Activated T-cell treated with anti-CD3 and anti-CD28 coated beads, Interleukin-2, amount 50 U/mL, for 72 hours (primary cell): ENCODE data around the gene SMLR1. TPM values are rescaled to one million over a fixed set of nuclear protein-coding genes. Genes with fewer than 3 reads are reported as not detected.
A peak's percentile ranks its signal among the peaks of the same experiment; 100 is the strongest.

Experiments used
- ATAC-seq, 2 donors: fragments of 150-1000 bp; cut with Tn5 transposase; replicated peaks in 1 of 2; 2 replicates each; pipeline ENCODE4 v1.10.0; 2021; ENCODE audit warnings: moderate library complexity in 2 of 2, mild to moderate bottlenecking in 1 of 2
- DNase-seq, 2 donors: peaks; one replicate each; pipeline ENCODE4 v3.0.0; 2021 to 2022; ENCODE audit warnings: mixed read lengths in 1 of 2
- H3K27ac Mint-ChIP-seq: one replicate; pipeline ENCODE4 v1.8.0; 2022; ENCODE audit warnings: mild to moderate bottlenecking, moderate library complexity, mixed read lengths
- H3K27me3 Mint-ChIP-seq: one replicate; pipeline ENCODE4 v1.8.0; 2022; ENCODE audit warnings: low read depth, mixed read lengths
- H3K36me3 Mint-ChIP-seq, 2 donors: one replicate each; pipeline ENCODE4 v1.8.0; 2022; ENCODE audit warnings: mixed read lengths in 2 of 2, mild to moderate bottlenecking in 1 of 2; ENCODE audit not compliant: insufficient read depth in 2 of 2
- H3K4me1 Mint-ChIP-seq: one replicate; pipeline ENCODE4 v1.8.0; 2022; ENCODE audit warnings: low read depth, mixed read lengths
- H3K4me3 Mint-ChIP-seq, 2 donors: one replicate each; pipeline ENCODE4 v1.8.0; 2022; ENCODE audit warnings: mild to moderate bottlenecking in 2 of 2, mixed read lengths in 2 of 2, moderate library complexity in 2 of 2
- H3K9me3 Mint-ChIP-seq, 2 donors: one replicate each; pipeline ENCODE4 v1.8.0; 2022; ENCODE audit warnings: mixed read lengths in 2 of 2
- total RNA-seq, 2 donors: library from RNA; stranded (reverse); gene quantifications; one replicate each; pipeline ENCODE4 v1.2.3, GENCODE V29; 2022

Gene SMLR1
- not detected for total RNA-seq

- Mint-ChIP-seq H3K27me3 (no peaks in the 10 kb centered on the region), H3K4me1 (peaks cover 9% of the 10 kb centered on the region), H3K27ac (no peak within 1 kb of the TSS), H3K9me3 (no peaks in the 10 kb centered on the region), H3K36me3 (no peaks in the 10 kb centered on the region), H3K4me3 (no peak within 1 kb of the TSS)
- no peak for ATAC-seq
- DNase-seq = no peak
These were observed at the start of gene SMLR1 for GRCh38 chr6:130827247-130828149. TSS of gene SMLR1 (plus strand) at chr6:130827406. CDS start at chr6:130827414, 8 bp downstream.

- no peak overlapping the region for H3K27ac Mint-ChIP-seq
- H3K36me3 Mint-ChIP-seq = peaks cover 3 to 4% of the 10 kb centered on the region in 2 donors
- peaks cover 48% of the 10 kb centered on the region for H3K4me1 Mint-ChIP-seq
- no peaks in the 10 kb centered on the region for H3K27me3 Mint-ChIP-seq
- ATAC-seq (no peak), DNase-seq (no peak)
- H3K9me3 Mint-ChIP-seq = peaks cover 0 to 8% of the 10 kb centered on the region in 2 donors
- peak overlapping the region in 1 of 2 donors; percentile 11 for H3K4me3 Mint-ChIP-seq
These were observed 48.1 kb upstream of the SMLR1 start for GRCh38 chr6:130778946-130779657.

GRCh38 chr6:130779658-130780033, 47.6 kb upstream of the SMLR1 start:
- Mint-ChIP-seq H3K27me3 (no peaks in the 10 kb centered on the region), H3K4me3 (no peak overlapping the region), H3K36me3 (peaks cover 3 to 4% of the 10 kb centered on the region in 2 donors), H3K4me1 (peaks cover 48% of the 10 kb centered on the region), H3K27ac (no peak overlapping the region), H3K9me3 (peaks cover 2 to 9% of the 10 kb centered on the region in 2 donors)
- ATAC-seq (no peak), DNase-seq (no peak)

- DNase-seq (no peak), ATAC-seq (no peak)
- Mint-ChIP-seq H3K27me3 (no peaks in the 10 kb centered on the region), H3K27ac (peak overlapping the region; percentile 26), H3K4me3 (no peak overlapping the region), H3K9me3 (peaks cover 5 to 9% of the 10 kb centered on the region in 2 donors), H3K4me1 (peaks cover 48% of the 10 kb centered on the region), H3K36me3 (peaks cover 3 to 4% of the 10 kb centered on the region in 2 donors)
These were observed 47.1 kb upstream of the SMLR1 start for GRCh38 chr6:130780122-130780521.

GRCh38 chr6:130781557-130781956, 45.6 kb upstream of the SMLR1 start:
- peaks cover 44% of the 10 kb centered on the region for H3K4me1 Mint-ChIP-seq
- H3K36me3 Mint-ChIP-seq = peaks cover 3 to 4% of the 10 kb centered on the region in 2 donors
- DNase-seq (no peak), ATAC-seq (peak; percentile 59 to 70)
- H3K27me3 Mint-ChIP-seq = no peaks in the 10 kb centered on the region
- no peak overlapping the region for H3K4me3 Mint-ChIP-seq
- H3K27ac Mint-ChIP-seq = no peak overlapping the region
- peaks cover 5 to 9% of the 10 kb centered on the region in 2 donors for H3K9me3 Mint-ChIP-seq

GRCh38 chr6:130783416-130784107, 43.6 kb upstream of the SMLR1 start:
- ATAC-seq = no peak
- Mint-ChIP-seq H3K4me1 (peaks cover 32% of the 10 kb centered on the region), H3K36me3 (peaks cover 3 to 4% of the 10 kb centered on the region in 2 donors), H3K9me3 (peaks cover 5 to 9% of the 10 kb centered on the region in 2 donors), H3K27me3 (no peaks in the 10 kb centered on the region), H3K4me3 (no peak overlapping the region), H3K27ac (no peak overlapping the region)
- DNase-seq = no peak

- H3K4me3 Mint-ChIP-seq = no peak overlapping the region
- no peaks in the 10 kb centered on the region for H3K4me1 Mint-ChIP-seq
- ATAC-seq = no peak
These were observed 39.3 kb upstream of the SMLR1 start for GRCh38 chr6:130787726-130788500.

GRCh38 chr6:130788954-130789353, 38.3 kb upstream of the SMLR1 start:
- H3K4me1 Mint-ChIP-seq = peaks cover 4% of the 10 kb centered on the region
- DNase-seq (no peak), ATAC-seq (no peak)
- H3K27ac Mint-ChIP-seq = no peak overlapping the region
- H3K36me3 Mint-ChIP-seq = no peaks in the 10 kb centered on the region
- H3K9me3 Mint-ChIP-seq = peaks cover 2 to 5% of the 10 kb centered on the region in 2 donors
- no peaks in the 10 kb centered on the region for H3K27me3 Mint-ChIP-seq
- no peak overlapping the region for H3K4me3 Mint-ChIP-seq

More at GRCh38 chr6:130787726-130788500, 39.3 kb upstream of the SMLR1 start:
- no peak for DNase-seq
- Mint-ChIP-seq H3K9me3 (peaks cover 1 to 5% of the 10 kb centered on the region in 2 donors), H3K36me3 (no peaks in the 10 kb centered on the region), H3K27me3 (no peaks in the 10 kb centered on the region), H3K27ac (no peak overlapping the region)

GRCh38 chr6:130794010-130794697, 33.1 kb upstream of the SMLR1 start:
- H3K9me3 Mint-ChIP-seq = peaks cover 0 to 2% of the 10 kb centered on the region in 2 donors
- no peak overlapping the region for H3K27ac Mint-ChIP-seq
- peak; percentile 52 to 53 for ATAC-seq
- no peaks in the 10 kb centered on the region for H3K36me3 Mint-ChIP-seq
- DNase-seq = peak in 1 of 2 donors; percentile 2
- no peak overlapping the region for H3K4me3 Mint-ChIP-seq
- peaks cover 15% of the 10 kb centered on the region for H3K4me1 Mint-ChIP-seq
- no peaks in the 10 kb centered on the region for H3K27me3 Mint-ChIP-seq

GRCh38 chr6:130794738-130795137, 32.5 kb upstream of the SMLR1 start:
- DNase-seq = no peak
- no peak for ATAC-seq
- H3K27ac Mint-ChIP-seq = no peak overlapping the region
- no peaks in the 10 kb centered on the region for H3K36me3 Mint-ChIP-seq
- H3K27me3 Mint-ChIP-seq = no peaks in the 10 kb centered on the region
- H3K4me1 Mint-ChIP-seq = peaks cover 15% of the 10 kb centered on the region
- no peak overlapping the region for H3K4me3 Mint-ChIP-seq
- H3K9me3 Mint-ChIP-seq = peaks cover 0 to 2% of the 10 kb centered on the region in 2 donors

GRCh38 chr6:130796313-130796905, 30.8 kb upstream of the SMLR1 start:
- Mint-ChIP-seq H3K4me1 (peaks cover 15% of the 10 kb centered on the region), H3K27ac (no peak overlapping the region), H3K36me3 (no peaks in the 10 kb centered on the region), H3K4me3 (no peak overlapping the region), H3K27me3 (no peaks in the 10 kb centered on the region), H3K9me3 (peaks cover 0 to 2% of the 10 kb centered on the region in 2 donors)
- ATAC-seq (no peak), DNase-seq (no peak)
